ENCODE results near the gene FAM81A.

DNA sequence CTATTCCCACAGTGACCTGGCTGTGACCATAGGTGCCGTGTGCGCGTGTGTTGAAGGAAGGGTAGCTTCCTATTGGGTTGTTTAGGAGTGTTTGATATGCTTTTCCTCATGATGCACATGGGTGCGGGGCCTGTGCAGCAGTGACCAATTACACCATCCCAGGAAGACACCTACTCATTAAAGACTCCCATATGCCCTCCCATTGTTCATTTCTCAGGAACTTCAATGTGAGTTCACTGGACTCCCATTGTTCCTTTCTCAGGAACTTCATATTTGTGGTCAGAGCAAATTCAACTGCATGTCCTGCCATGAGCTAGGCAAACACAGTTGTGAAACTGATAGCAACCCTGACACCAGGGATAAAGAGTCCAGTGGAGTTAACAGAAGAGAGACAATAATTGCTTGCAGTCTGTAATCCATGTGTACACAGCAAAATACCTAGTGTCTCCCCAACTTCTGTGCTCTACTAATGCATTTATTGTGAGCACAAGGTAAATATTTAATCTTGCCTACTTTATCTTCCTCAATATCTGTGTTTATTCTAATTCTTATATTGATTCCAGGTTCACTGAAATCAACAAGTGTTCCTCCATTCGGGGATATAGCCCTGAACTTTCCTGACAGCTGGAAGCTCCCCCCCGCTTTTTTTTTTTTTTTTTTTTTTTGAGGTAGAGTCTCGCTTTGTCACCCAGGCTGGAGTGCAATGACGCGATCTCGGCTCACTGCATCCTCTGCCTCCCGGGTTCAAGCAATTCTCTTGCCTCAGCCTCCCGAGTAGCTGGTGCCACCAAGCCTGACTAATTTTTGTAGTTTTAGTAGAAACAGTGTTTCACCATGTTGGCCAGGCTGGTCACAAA is 116.1 kb downstream of the FAM81A start:
- no peak for TF ChIP-seq GABPA (IDR thresholded peaks at IDR 0.05 in 1 of 2, conservative IDR thresholded peaks at IDR 0.05 in 1 of 2)
- TF ChIP-seq, protein P1, sequence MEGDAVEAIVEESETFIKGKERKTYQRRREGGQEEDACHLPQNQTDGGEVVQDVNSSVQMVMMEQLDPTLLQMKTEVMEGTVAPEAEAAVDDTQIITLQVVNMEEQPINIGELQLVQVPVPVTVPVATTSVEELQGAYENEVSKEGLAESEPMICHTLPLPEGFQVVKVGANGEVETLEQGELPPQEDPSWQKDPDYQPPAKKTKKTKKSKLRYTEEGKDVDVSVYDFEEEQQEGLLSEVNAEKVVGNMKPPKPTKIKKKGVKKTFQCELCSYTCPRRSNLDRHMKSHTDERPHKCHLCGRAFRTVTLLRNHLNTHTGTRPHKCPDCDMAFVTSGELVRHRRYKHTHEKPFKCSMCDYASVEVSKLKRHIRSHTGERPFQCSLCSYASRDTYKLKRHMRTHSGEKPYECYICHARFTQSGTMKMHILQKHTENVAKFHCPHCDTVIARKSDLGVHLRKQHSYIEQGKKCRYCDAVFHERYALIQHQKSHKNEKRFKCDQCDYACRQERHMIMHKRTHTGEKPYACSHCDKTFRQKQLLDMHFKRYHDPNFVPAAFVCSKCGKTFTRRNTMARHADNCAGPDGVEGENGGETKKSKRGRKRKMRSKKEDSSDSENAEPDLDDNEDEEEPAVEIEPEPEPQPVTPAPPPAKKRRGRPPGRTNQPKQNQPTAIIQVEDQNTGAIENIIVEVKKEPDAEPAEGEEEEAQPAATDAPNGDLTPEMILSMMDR (IDR thresholded peaks at IDR 0.05; ENCODE audit: low read depth, low read length, missing input control): no peak

Measured in liver (tissue), 3 donors.